GM21367 (cell line): ENCODE data around the gene VTI1A.
"Not testable (repeated sequence)": the region's sequence is repeated elsewhere in the genome, so short reads cannot be mapped to it uniquely, and the experiment has no call there.

ENCODE experiments used
- ATAC-seq: cut with Tn5 transposase; IDR thresholded peaks from one replicate; pipeline ENCODE4 v1.9.1; 2021; ENCODE audit not compliant: unreplicated experiment

VTI1A gene

DNA sequence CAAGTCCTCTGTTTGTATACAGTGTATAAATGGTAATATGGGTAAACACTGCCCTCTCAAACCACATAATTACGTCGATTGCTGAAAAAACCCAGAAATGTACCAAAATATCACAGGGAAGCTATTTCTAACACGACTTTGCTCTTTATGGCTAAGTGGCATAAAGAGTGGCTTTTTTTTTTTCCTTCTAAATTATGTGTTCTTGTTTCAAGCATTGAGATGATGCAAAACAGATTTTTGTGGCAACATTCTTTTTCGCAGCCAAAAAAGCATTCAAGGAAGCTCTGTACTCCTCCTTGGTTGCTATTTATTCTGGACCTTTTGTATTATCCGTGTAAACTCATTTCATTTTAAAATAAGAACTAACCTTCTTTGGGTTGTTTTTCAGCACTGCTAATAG lies 138.9 kb downstream of the VTI1A start:
- ATAC-seq = no peak

DNA sequence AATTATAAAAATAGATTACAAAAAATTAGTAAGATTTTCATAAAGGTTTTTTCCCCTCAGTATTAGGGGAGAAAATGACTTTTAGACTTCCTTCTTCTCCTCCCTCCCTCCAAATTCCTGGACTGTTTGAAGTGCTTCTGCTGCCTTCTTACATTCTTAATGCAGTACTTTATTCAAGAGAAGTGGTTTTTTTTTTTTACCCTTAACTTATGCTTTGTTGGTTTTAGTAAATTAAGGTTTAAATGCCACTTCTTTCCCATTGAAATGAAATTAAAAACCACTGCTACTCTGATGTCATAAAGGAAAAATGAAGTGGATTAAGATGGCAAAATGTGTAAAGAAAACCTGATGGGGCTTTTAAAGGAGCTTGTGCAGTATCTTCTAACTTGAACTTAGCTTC lies 140.7 kb downstream of the VTI1A start:
- no peak for ATAC-seq

- ATAC-seq = no peak
These were observed 141.4 kb downstream of the VTI1A start for GRCh38 chr10:112588225-112588990.

DNA sequence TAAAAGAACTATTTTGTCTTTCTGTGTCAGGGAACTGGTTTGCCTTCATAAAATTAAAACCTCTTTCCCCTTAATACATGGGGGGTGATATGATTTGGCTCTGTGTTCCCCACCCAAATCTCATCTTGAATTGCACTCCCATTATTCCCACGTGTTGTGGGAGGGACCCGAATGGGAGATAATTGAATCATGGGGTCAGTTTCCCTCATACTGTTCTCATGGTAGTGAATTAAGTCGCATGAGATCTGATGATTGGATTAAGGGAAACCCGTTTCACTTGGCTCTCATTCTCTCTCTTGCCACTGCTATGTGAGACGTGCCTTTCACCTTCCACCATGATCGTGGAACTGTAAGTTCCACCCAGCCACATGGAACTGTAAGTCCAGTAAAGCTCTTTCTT lies 142.1 kb downstream of the VTI1A start:
- no peak for ATAC-seq

GRCh38 chr10:112590786-112591185 lies 143.8 kb downstream of the VTI1A start:
- not testable (repeated sequence) for ATAC-seq

DNA sequence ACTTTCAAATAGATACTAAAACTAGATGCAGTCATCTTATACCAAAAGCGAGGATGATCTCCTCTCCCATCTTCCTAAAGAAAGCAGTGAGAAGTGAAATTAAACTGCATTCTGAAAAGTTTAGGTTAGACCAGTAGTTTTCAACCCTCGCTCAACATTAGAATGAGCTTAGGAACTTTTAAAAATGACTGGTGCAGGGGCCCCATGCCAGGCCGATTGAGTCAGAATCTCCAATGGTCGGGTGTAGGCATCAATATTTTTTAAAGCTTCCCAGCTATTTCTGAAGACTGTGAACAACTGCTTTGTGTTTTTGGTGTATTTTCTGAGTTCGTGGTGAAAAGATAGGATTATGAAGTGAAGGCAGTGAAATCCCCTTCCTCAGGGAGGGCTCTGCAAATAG lies 146.0 kb downstream of the VTI1A start:
- no peak for ATAC-seq

DNA sequence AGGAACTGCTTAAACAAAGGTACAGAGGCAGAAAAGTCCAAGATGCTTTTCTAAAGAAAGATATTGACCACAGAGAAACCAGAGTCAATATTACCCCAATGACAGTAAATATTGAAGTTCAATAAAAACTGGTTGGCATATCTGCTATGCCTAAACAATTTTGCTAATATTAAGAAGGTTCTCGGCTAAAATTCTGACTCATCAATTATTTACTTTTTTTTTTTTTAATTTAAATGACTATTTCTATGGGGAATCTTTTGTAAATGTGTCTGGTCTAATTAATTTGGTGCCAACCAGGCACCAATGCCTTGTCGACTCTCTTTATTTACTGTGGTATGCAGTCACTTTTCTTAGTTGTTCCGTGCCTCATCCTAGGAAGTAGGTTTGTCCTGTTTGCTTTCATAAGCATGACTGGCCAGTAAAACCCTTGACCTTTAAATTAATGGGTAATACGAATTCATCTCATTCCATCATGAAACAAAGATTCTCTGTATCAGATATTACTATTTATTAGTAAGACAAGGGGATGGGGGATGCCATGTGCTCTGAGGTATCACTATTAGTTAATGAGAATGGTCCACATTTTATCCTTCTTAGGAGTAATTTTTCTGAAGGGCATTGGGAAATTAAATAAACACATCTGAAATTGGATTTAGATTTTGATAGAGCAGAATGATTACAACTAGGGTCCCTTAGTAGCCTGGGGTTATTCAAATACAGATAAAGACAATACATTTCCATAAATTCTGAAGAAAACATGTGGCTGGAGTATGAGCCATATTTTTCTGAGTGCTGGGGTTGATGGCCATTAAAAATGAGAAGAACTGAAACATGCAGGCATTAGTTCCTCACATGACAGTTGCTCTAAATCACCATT lies 154.4 kb downstream of the VTI1A start:
- no peak for ATAC-seq

- no peak for ATAC-seq
These were observed 156.0 kb downstream of the VTI1A start for GRCh38 chr10:112603062-112603461.

GRCh38 chr10:112605063-112605462 lies 158.0 kb downstream of the VTI1A start:
- ATAC-seq = no peak

DNA sequence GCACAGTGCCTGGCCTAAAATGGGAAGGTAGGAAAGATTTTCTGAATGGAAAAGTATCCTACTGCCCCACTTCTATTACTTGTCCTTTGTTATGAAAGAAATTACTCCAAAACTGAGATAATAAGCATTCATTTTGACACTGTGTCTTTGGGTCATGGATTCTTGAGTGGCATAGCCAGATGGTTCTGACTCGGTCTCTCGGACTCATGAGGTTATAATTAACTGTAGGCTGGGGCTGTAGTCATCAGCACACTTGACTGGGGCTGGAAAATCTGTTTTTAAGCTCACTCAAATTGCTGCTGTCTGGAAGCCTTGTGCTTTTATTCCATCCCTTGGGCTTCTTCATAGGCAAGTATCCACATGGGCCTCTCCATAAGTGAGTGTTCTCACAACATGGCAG lies 160.5 kb downstream of the VTI1A start:
- ATAC-seq = no peak

GRCh38 chr10:112613620-112614019 lies 166.6 kb downstream of the VTI1A start:
- no peak for ATAC-seq

- ATAC-seq = no peak
These were observed 167.1 kb downstream of the VTI1A start for GRCh38 chr10:112614072-112614471.

GRCh38 chr10:112614586-112614985 lies 167.6 kb downstream of the VTI1A start:
- ATAC-seq = no peak

GRCh38 chr10:112615269-112615668 lies 168.3 kb downstream of the VTI1A start:
- no peak for ATAC-seq

- ATAC-seq = no peak
These were observed 169.6 kb downstream of the VTI1A start for GRCh38 chr10:112616647-112617046.

DNA sequence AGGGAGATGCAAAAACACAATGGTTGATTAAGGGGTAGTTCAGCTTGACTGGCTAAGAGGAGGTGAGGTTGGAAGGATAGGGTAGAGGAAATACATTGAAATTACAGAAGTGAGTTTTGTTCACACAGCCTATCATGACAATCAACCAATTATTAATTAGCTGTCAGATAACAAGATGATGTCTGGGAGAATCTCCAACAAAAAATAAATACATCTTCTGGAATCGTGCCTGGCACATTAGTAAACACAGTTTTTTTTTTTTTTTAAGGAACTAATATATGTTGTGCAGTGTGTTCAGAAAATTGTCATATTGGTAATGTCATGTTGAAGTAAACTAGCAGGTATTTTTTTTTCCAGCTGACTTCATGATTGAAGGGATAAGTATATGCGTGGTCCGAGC lies 171.8 kb downstream of the VTI1A start:
- no peak for ATAC-seq

DNA sequence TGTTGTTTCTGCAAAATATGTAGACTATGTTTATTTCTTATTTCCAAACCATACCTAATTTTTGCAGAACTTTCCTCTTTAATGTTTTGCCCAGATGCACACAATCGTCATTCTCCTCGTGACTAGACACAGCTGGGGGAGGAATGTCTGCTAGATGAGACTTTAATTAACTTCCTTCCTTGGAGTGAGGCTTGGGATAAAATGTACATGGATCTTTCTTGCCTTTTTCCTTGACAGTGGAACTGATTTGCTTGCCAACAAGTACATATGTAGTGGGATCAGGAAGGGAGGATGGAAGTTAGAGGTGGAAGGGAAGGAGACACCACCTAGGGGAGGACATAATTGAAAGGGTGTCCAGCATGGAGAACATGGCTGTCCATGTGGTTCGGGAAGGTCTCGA lies 172.5 kb downstream of the VTI1A start:
- ATAC-seq = no peak

DNA sequence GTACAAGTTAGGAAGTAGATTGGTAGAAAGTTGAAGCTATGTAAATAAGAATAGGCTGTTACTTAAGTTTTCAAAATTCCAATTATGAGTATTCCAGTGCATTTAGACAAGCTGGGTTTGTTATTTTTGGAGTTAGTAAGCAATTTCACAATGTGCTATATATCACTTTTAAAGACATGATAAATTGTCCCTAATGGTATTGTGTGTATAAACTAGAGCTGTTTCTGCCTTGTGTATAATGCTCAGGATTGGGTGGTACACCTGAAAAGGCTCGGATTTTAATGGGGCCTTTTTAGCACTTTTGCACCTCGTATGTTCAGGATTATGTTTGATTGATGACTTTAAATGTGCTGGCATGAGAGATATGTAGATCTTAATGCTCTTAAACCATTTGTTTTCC lies 175.8 kb downstream of the VTI1A start:
- no peak for ATAC-seq

DNA sequence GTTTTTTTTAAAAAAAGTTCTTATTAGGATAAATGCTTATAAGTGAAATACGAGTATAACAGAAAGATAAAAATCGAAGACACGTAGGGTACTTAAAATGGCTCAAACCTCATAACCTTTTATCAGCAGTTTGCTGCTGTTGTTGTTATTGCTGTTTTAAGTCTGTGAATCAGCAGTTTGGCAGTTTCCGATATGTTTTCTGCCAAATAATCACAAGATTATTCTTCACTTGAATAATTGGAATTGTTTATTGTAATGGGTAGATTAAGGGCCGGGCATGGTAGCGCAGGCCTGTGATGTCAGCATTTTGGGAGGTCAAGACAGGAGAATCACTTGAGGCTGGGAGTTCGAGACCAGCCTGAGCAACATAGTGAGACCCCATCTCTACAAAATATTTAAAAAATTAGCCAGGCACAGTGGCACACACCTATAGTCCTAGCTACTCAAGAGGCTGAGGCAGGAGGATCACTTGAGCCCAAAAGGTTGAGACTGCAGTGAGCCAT lies 177.6 kb downstream of the VTI1A start:
- ATAC-seq = no peak

DNA sequence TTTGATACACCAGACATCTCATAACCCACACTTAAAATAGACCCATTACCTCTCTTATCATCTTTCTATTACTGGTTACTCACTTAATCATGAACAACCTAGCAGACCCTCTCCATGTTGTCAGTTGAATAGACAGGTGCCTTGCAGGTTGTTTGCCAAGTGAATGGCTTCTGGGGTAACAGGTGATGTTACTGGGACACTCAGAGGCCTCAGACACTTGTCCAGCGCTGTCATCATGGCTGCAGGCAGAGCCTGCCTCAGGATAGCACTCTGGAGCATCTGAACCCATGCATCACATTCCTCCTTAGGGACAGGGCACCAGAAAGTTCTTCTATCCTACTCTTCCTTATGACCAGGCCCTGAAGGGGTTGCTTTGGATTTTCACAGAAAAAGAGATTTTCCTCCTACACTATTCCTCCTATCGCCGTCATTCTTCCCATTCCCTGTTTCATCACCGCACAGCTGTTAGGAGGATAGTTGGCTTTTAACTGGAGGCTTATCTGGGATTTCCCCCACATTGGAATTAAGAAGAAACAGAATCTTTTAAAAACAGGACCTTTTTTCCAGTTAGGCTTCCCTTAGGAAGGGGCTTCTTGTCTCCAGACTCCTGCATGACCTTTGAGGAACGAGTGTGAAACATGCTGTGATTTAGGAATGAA lies 182.1 kb downstream of the VTI1A start:
- ATAC-seq = no peak
